Activated naive CD4-positive, alpha-beta T cell treated with anti-CD3 and anti-CD28 coated beads, Interleukin-2, amount 50 U/mL, for 72 hours (primary cell): ENCODE results near the gene SFXN5. TPM values are rescaled to one million over a fixed set of nuclear protein-coding genes. Genes with fewer than 3 reads are reported as not detected.

Source experiments
- ATAC-seq, 2 donors: fragments of 150-1000 bp; cut with Tn5 transposase; 2 replicates each; pipeline ENCODE4 v1.10.0; 2021; ENCODE audit warnings: mild to moderate bottlenecking in 2 of 2, moderate library complexity in 2 of 2
- DNase-seq, 2 donors: peaks; one replicate each; pipeline ENCODE4 v3.0.0; 2021 to 2022; ENCODE audit warnings: low spot score in 2 of 2
- H3K27ac Mint-ChIP-seq, 2 donors: one replicate each; pipeline ENCODE4 v1.8.0; 2022; ENCODE audit warnings: mild to moderate bottlenecking in 2 of 2, mixed read lengths in 2 of 2
- H3K36me3 Mint-ChIP-seq, 2 donors: one replicate each; pipeline ENCODE4 v1.8.0; 2022; ENCODE audit warnings: mixed read lengths in 2 of 2
- H3K9me3 Mint-ChIP-seq, 2 donors: one replicate each; pipeline ENCODE4 v1.8.0; 2022; ENCODE audit warnings: mixed read lengths in 2 of 2
- total RNA-seq, 2 donors: library from RNA; stranded (reverse); gene quantifications; one replicate each; pipeline ENCODE4 v1.2.3, GENCODE V29; 2022

The SFXN5 gene
- total RNA-seq, 2 donors from 2014 or later = 5.2 to 16.0 TPM

- ATAC-seq (no peak), DNase-seq (no peak)
- Mint-ChIP-seq H3K9me3 (no peaks in the 10 kb centered on the region), H3K27ac (peak overlapping the region in 1 of 2 donors; percentile 81), H3K36me3 (no peaks in the 10 kb centered on the region)
Measured at GRCh38 chr2:73036766-73037165, 34.7 kb downstream of the SFXN5 start.

GRCh38 chr2:73035899-73036711 lies 35.4 kb downstream of the SFXN5 start:
- Mint-ChIP-seq H3K9me3 (no peaks in the 10 kb centered on the region), H3K27ac (no peak overlapping the region), H3K36me3 (no peaks in the 10 kb centered on the region)
- DNase-seq (no peak), ATAC-seq (no peak)

- Mint-ChIP-seq H3K27ac (no peak overlapping the region), H3K9me3 (no peaks in the 10 kb centered on the region), H3K36me3 (no peaks in the 10 kb centered on the region)
- DNase-seq (no peak), ATAC-seq (no peak)
Measured at GRCh38 chr2:73034661-73035375, 36.7 kb downstream of the SFXN5 start.

GRCh38 chr2:73033766-73034381 lies 37.6 kb downstream of the SFXN5 start:
- Mint-ChIP-seq H3K36me3 (no peaks in the 10 kb centered on the region), H3K27ac (peak overlapping the region in 1 of 2 donors; percentile 31), H3K9me3 (no peaks in the 10 kb centered on the region)
- no peak for ATAC-seq
- no peak for DNase-seq

GRCh38 chr2:73033142-73033765 lies 38.3 kb downstream of the SFXN5 start:
- no peak for ATAC-seq
- no peaks in the 10 kb centered on the region for H3K9me3 Mint-ChIP-seq
- no peaks in the 10 kb centered on the region for H3K36me3 Mint-ChIP-seq
- no peak for DNase-seq
- H3K27ac Mint-ChIP-seq = peak overlapping the region in 1 of 2 donors; percentile 31

GRCh38 chr2:73032702-73033097 lies 38.8 kb downstream of the SFXN5 start:
- no peak for ATAC-seq
- no peaks in the 10 kb centered on the region for H3K9me3 Mint-ChIP-seq
- DNase-seq = no peak
- H3K36me3 Mint-ChIP-seq = no peaks in the 10 kb centered on the region
- H3K27ac Mint-ChIP-seq = no peak overlapping the region

GRCh38 chr2:73031725-73032701 lies 39.5 kb downstream of the SFXN5 start:
- ATAC-seq (no peak), DNase-seq (no peak)
- Mint-ChIP-seq H3K9me3 (no peaks in the 10 kb centered on the region), H3K36me3 (no peaks in the 10 kb centered on the region), H3K27ac (no peak overlapping the region)

- ATAC-seq (no peak), DNase-seq (no peak)
- Mint-ChIP-seq H3K9me3 (no peaks in the 10 kb centered on the region), H3K36me3 (no peaks in the 10 kb centered on the region), H3K27ac (no peak overlapping the region)
Measured at GRCh38 chr2:73031095-73031678, 40.3 kb downstream of the SFXN5 start.

GRCh38 chr2:73028841-73029240 lies 42.7 kb downstream of the SFXN5 start:
- no peak overlapping the region for H3K27ac Mint-ChIP-seq

GRCh38 chr2:73027340-73027739 lies 44.2 kb downstream of the SFXN5 start:
- ATAC-seq (no peak), DNase-seq (no peak)
- H3K9me3 Mint-ChIP-seq = no peaks in the 10 kb centered on the region
- no peaks in the 10 kb centered on the region for H3K36me3 Mint-ChIP-seq
- H3K27ac Mint-ChIP-seq = no peak overlapping the region

More at GRCh38 chr2:73028841-73029240, 42.7 kb downstream of the SFXN5 start:
- DNase-seq (no peak), ATAC-seq (no peak)
- no peaks in the 10 kb centered on the region for H3K36me3 Mint-ChIP-seq
- no peaks in the 10 kb centered on the region for H3K9me3 Mint-ChIP-seq

- no peak overlapping the region for H3K27ac Mint-ChIP-seq
- DNase-seq = no peak
- no peak for ATAC-seq
- H3K9me3 Mint-ChIP-seq = no peaks in the 10 kb centered on the region
- no peaks in the 10 kb centered on the region for H3K36me3 Mint-ChIP-seq
Measured at GRCh38 chr2:73023497-73023896, 48.0 kb downstream of the SFXN5 start.

GRCh38 chr2:73022024-73022568 lies 49.4 kb downstream of the SFXN5 start:
- H3K9me3 Mint-ChIP-seq = no peaks in the 10 kb centered on the region
- no peak for ATAC-seq
- H3K27ac Mint-ChIP-seq = no peak overlapping the region
- DNase-seq = no peak
- no peaks in the 10 kb centered on the region for H3K36me3 Mint-ChIP-seq

- H3K9me3 Mint-ChIP-seq = no peaks in the 10 kb centered on the region
- ATAC-seq = no peak
- H3K27ac Mint-ChIP-seq = no peak overlapping the region
- no peak for DNase-seq
- H3K36me3 Mint-ChIP-seq = no peaks in the 10 kb centered on the region
Measured at GRCh38 chr2:73021371-73022010, 50.0 kb downstream of the SFXN5 start.

GRCh38 chr2:73020657-73021370 lies 50.7 kb downstream of the SFXN5 start:
- Mint-ChIP-seq H3K27ac (peak overlapping the region in 1 of 2 donors; percentile 89), H3K36me3 (no peaks in the 10 kb centered on the region), H3K9me3 (no peaks in the 10 kb centered on the region)
- ATAC-seq = no peak
- no peak for DNase-seq

GRCh38 chr2:73020306-73020656 lies 51.2 kb downstream of the SFXN5 start:
- no peak for ATAC-seq
- no peak overlapping the region for H3K27ac Mint-ChIP-seq

More at GRCh38 chr2:73020306-73020656, 51.2 kb downstream of the SFXN5 start:
- DNase-seq = no peak
- Mint-ChIP-seq H3K36me3 (no peaks in the 10 kb centered on the region), H3K9me3 (no peaks in the 10 kb centered on the region)
